GM19324 (cell line): ENCODE results near the gene PIK3C2B.
A peak's percentile ranks its signal among the peaks of the same experiment; 100 is the strongest.

Experiments
- ATAC-seq: cut with Tn5 transposase; IDR thresholded peaks from one replicate; pipeline ENCODE4 v1.9.1; 2021; ENCODE audit warnings: mild to moderate bottlenecking, moderate library complexity; ENCODE audit not compliant: unreplicated experiment, low FRiP score

The PIK3C2B gene

DNA sequence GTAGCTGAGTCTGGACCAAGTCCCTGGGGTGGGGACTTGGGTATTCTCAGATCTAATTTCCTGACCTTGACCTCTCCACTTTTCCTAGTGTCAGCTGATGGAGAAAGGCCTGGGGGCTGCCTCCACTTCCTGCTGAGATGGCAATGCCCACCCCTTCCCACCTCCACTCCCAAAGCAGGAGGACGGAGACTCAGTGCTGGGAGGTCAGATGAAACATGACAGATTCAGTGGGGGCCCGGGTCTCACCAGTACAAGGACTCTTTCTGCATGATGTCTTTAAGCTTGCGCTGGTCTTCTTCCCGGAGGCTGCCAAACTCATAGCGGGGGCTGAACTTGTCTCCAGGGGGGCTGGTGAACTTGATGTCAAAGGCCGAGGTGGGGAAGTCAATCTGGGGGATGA, 47.4 kb downstream of the PIK3C2B start:
- ATAC-seq = no peak

- peak; percentile 55 for ATAC-seq
These were observed 48.0 kb downstream of the PIK3C2B start for GRCh38 chr1:204446413-204447111.

- ATAC-seq = no peak
These were observed 48.7 kb downstream of the PIK3C2B start for GRCh38 chr1:204445860-204446412.
